ENCODE data around the gene PON3.
A peak's percentile ranks its signal among the peaks of the same experiment; 100 is the strongest.
"Not testable (repeated sequence)": the region's sequence is repeated elsewhere in the genome, so short reads cannot be mapped to it uniquely, and the experiment has no call there.

PON3 gene

GRCh38 chr7:95407751-95408150, 11.6 kb upstream of the PON3 start:
- H3K27me3 ChIP-seq (ENCODE audit: control insufficient read depth, insufficient read depth, low read length), result no peaks in the 10 kb centered on the region
- H3K9ac ChIP-seq (ENCODE audit: low read depth, low read length), result no peak overlapping the region
- no peaks in the 10 kb centered on the region for H3K36me3 ChIP-seq (ENCODE audit: control insufficient read depth, insufficient read depth, low read length)
- H3K4me1 ChIP-seq (ENCODE audit: control insufficient read depth, insufficient read depth, low read length), result no peaks in the 10 kb centered on the region
- H3K9me3 ChIP-seq (ENCODE audit: control insufficient read depth, insufficient read depth, low read length), result no peaks in the 10 kb centered on the region
- no peak overlapping the region for H3K4me3 ChIP-seq (ENCODE audit: low read depth, low read length)

- Histone ChIP-seq H3K9me3 (ENCODE audit: control insufficient read depth, insufficient read depth, low read length) (no peaks in the 10 kb centered on the region), H3K9ac (ENCODE audit: low read depth, low read length) (no peak overlapping the region), H3K36me3 (ENCODE audit: control insufficient read depth, insufficient read depth, low read length) (no peaks in the 10 kb centered on the region), H3K27me3 (ENCODE audit: control insufficient read depth, insufficient read depth, low read length) (no peaks in the 10 kb centered on the region), H3K4me1 (ENCODE audit: control insufficient read depth, insufficient read depth, low read length) (no peaks in the 10 kb centered on the region), H3K4me3 (ENCODE audit: low read depth, low read length) (no peak overlapping the region)
Observed at GRCh38 chr7:95405800-95406199, 9.6 kb upstream of the PON3 start.

GRCh38 chr7:95405208-95405607, 9.0 kb upstream of the PON3 start:
- H3K36me3 ChIP-seq (ENCODE audit: control insufficient read depth, insufficient read depth, low read length), result no peaks in the 10 kb centered on the region
- no peaks in the 10 kb centered on the region for H3K4me1 ChIP-seq (ENCODE audit: control insufficient read depth, insufficient read depth, low read length)
- H3K27me3 ChIP-seq (ENCODE audit: control insufficient read depth, insufficient read depth, low read length), result no peaks in the 10 kb centered on the region
- H3K9ac ChIP-seq (ENCODE audit: low read depth, low read length), result no peak overlapping the region
- H3K9me3 ChIP-seq (ENCODE audit: control insufficient read depth, insufficient read depth, low read length), result no peaks in the 10 kb centered on the region
- no peak overlapping the region for H3K4me3 ChIP-seq (ENCODE audit: low read depth, low read length)

- Histone ChIP-seq H3K4me3 (ENCODE audit: low read depth, low read length) (no peak overlapping the region), H3K4me1 (ENCODE audit: control insufficient read depth, insufficient read depth, low read length) (no peaks in the 10 kb centered on the region), H3K27me3 (ENCODE audit: control insufficient read depth, insufficient read depth, low read length) (no peaks in the 10 kb centered on the region), H3K9me3 (ENCODE audit: control insufficient read depth, insufficient read depth, low read length) (no peaks in the 10 kb centered on the region), H3K36me3 (ENCODE audit: control insufficient read depth, insufficient read depth, low read length) (no peaks in the 10 kb centered on the region), H3K9ac (ENCODE audit: low read depth, low read length) (no peak overlapping the region)
Observed at GRCh38 chr7:95404316-95404865, 8.2 kb upstream of the PON3 start.

- Histone ChIP-seq H3K4me1 (ENCODE audit: control insufficient read depth, insufficient read depth, low read length) (no peaks in the 10 kb centered on the region), H3K4me3 (ENCODE audit: low read depth, low read length) (no peak overlapping the region), H3K9ac (ENCODE audit: low read depth, low read length) (no peak overlapping the region), H3K9me3 (ENCODE audit: control insufficient read depth, insufficient read depth, low read length) (no peaks in the 10 kb centered on the region), H3K36me3 (ENCODE audit: control insufficient read depth, insufficient read depth, low read length) (no peaks in the 10 kb centered on the region), H3K27me3 (ENCODE audit: control insufficient read depth, insufficient read depth, low read length) (peaks cover 12% of the 10 kb centered on the region)
Observed at GRCh38 chr7:95398155-95398940, 2.2 kb upstream of the PON3 start.

- Histone ChIP-seq H3K9ac (ENCODE audit: low read depth, low read length) (no peak overlapping the region), H3K9me3 (ENCODE audit: control insufficient read depth, insufficient read depth, low read length) (no peaks in the 10 kb centered on the region), H3K4me1 (ENCODE audit: control insufficient read depth, insufficient read depth, low read length) (no peaks in the 10 kb centered on the region), H3K36me3 (ENCODE audit: control insufficient read depth, insufficient read depth, low read length) (no peaks in the 10 kb centered on the region), H3K4me3 (ENCODE audit: low read depth, low read length) (peak overlapping the region; percentile 83), H3K27me3 (ENCODE audit: control insufficient read depth, insufficient read depth, low read length) (peaks cover 12% of the 10 kb centered on the region)
Observed at GRCh38 chr7:95397381-95397780, 1.2 kb upstream of the PON3 start.

GRCh38 chr7:95395755-95396135, 430 bp downstream of the PON3 start:
- H3K27me3 ChIP-seq (ENCODE audit: control insufficient read depth, insufficient read depth, low read length), result peaks cover 12% of the 10 kb centered on the region
- no peaks in the 10 kb centered on the region for H3K36me3 ChIP-seq (ENCODE audit: control insufficient read depth, insufficient read depth, low read length)
- H3K4me1 ChIP-seq (ENCODE audit: control insufficient read depth, insufficient read depth, low read length), result no peaks in the 10 kb centered on the region
- H3K9me3 ChIP-seq (ENCODE audit: control insufficient read depth, insufficient read depth, low read length), result no peaks in the 10 kb centered on the region
- H3K4me3 ChIP-seq (ENCODE audit: low read depth, low read length), result peak overlapping the region; percentile 83
- H3K9ac ChIP-seq (ENCODE audit: low read depth, low read length), result peak overlapping the region; percentile 82

- Histone ChIP-seq H3K27me3 (ENCODE audit: control insufficient read depth, insufficient read depth, low read length) (peaks cover 12% of the 10 kb centered on the region), H3K9me3 (ENCODE audit: control insufficient read depth, insufficient read depth, low read length) (no peaks in the 10 kb centered on the region), H3K4me3 (ENCODE audit: low read depth, low read length) (no peak overlapping the region), H3K4me1 (ENCODE audit: control insufficient read depth, insufficient read depth, low read length) (no peaks in the 10 kb centered on the region), H3K9ac (ENCODE audit: low read depth, low read length) (no peak overlapping the region), H3K36me3 (ENCODE audit: control insufficient read depth, insufficient read depth, low read length) (no peaks in the 10 kb centered on the region)
Observed at GRCh38 chr7:95394370-95394769, 1.8 kb downstream of the PON3 start.

GRCh38 chr7:95391761-95392160, 4.4 kb downstream of the PON3 start:
- no peaks in the 10 kb centered on the region for H3K4me1 ChIP-seq (ENCODE audit: control insufficient read depth, insufficient read depth, low read length)
- H3K27me3 ChIP-seq (ENCODE audit: control insufficient read depth, insufficient read depth, low read length), result peaks cover 4% of the 10 kb centered on the region
- no peak overlapping the region for H3K9ac ChIP-seq (ENCODE audit: low read depth, low read length)
- H3K36me3 ChIP-seq (ENCODE audit: control insufficient read depth, insufficient read depth, low read length), result no peaks in the 10 kb centered on the region
- H3K9me3 ChIP-seq (ENCODE audit: control insufficient read depth, insufficient read depth, low read length), result no peaks in the 10 kb centered on the region
- no peak overlapping the region for H3K4me3 ChIP-seq (ENCODE audit: low read depth, low read length)

GRCh38 chr7:95389516-95389915, 6.7 kb downstream of the PON3 start:
- Histone ChIP-seq H3K36me3 (ENCODE audit: control insufficient read depth, insufficient read depth, low read length) (no peaks in the 10 kb centered on the region), H3K4me1 (ENCODE audit: control insufficient read depth, insufficient read depth, low read length) (no peaks in the 10 kb centered on the region), H3K27me3 (ENCODE audit: control insufficient read depth, insufficient read depth, low read length) (no peaks in the 10 kb centered on the region), H3K4me3 (ENCODE audit: low read depth, low read length) (no peak overlapping the region), H3K9me3 (ENCODE audit: control insufficient read depth, insufficient read depth, low read length) (no peaks in the 10 kb centered on the region), H3K9ac (ENCODE audit: low read depth, low read length) (no peak overlapping the region)

- not testable (repeated sequence) for H3K9ac ChIP-seq (ENCODE audit: low read depth, low read length); H3K9me3 ChIP-seq (ENCODE audit: control insufficient read depth, insufficient read depth, low read length); H3K27me3 ChIP-seq (ENCODE audit: control insufficient read depth, insufficient read depth, low read length); H3K4me3 ChIP-seq (ENCODE audit: low read depth, low read length); H3K4me1 ChIP-seq (ENCODE audit: control insufficient read depth, insufficient read depth, low read length); H3K36me3 ChIP-seq (ENCODE audit: control insufficient read depth, insufficient read depth, low read length)
Observed at GRCh38 chr7:95379457-95379856, 16.7 kb downstream of the PON3 start.

GRCh38 chr7:95376632-95377400, 19.4 kb downstream of the PON3 start:
- no peaks in the 10 kb centered on the region for H3K4me1 ChIP-seq (ENCODE audit: control insufficient read depth, insufficient read depth, low read length)
- no peak overlapping the region for H3K4me3 ChIP-seq (ENCODE audit: low read depth, low read length)

More at GRCh38 chr7:95376632-95377400, 19.4 kb downstream of the PON3 start:
- H3K9ac ChIP-seq (ENCODE audit: low read depth, low read length), result no peak overlapping the region
- H3K36me3 ChIP-seq (ENCODE audit: control insufficient read depth, insufficient read depth, low read length), result no peaks in the 10 kb centered on the region
- H3K27me3 ChIP-seq (ENCODE audit: control insufficient read depth, insufficient read depth, low read length), result no peaks in the 10 kb centered on the region
- peaks cover 2% of the 10 kb centered on the region for H3K9me3 ChIP-seq (ENCODE audit: control insufficient read depth, insufficient read depth, low read length)

Measured in iPS-15b (cell line).